GM12878 (cell line): ENCODE results near the gene NFE2L1.

ENCODE experiments used
- CHD2 ChIP-seq: IDR thresholded peaks from 2 replicates; pipeline ENCODE4 v1.6.1; 2011; ENCODE audit warnings: low read depth, low read length, improper control_type of control experiment, borderline replicate concordance
- E2F8 ChIP-seq: fragments of 450-650 bp; IDR thresholded peaks from 2 replicates; pipeline ENCODE4 v1.6.1; 2018; ENCODE audit warnings: mild to moderate bottlenecking, low read depth, moderate library complexity; ENCODE audit not compliant: partially characterized antibody
- HCFC1 ChIP-seq: fragments of 150-350 bp; IDR thresholded peaks from 2 replicates; pipeline ENCODE4 v1.6.1; 2014; ENCODE audit warnings: low read length
- JUND ChIP-seq: IDR thresholded peaks from 2 replicates; pipeline ENCODE4 v1.6.1; 2012; ENCODE audit warnings: low read depth, mild to moderate bottlenecking, low read length, improper control_type of control experiment, moderate library complexity
- YY1 ChIP-seq: IDR thresholded peaks from 2 replicates; pipeline ENCODE4 v1.6.1; 2011; ENCODE audit warnings: low read depth, mild to moderate bottlenecking, low read length

- TF ChIP-seq YY1 (no peak), HCFC1 (no peak), JUND (no peak), CHD2 (no peak), E2F8 (no peak)
These were observed 6.4 kb downstream of the NFE2L1 start for GRCh38 chr17:48054238-48055185.
